Measurements from ENCODE around the gene RHOF. TPM values are rescaled to one million over a fixed set of nuclear protein-coding genes. Genes with fewer than 3 reads are reported as not detected.

The RHOF gene
- total and polyA plus RNA-seq, 2 of the 8 experiments (the other 6 are each of a cell fraction or from before 2014, with no cell fraction given) = 23.8 to 31.9 TPM

- CTCF ChIA-PET (ENCODE audit: partially characterized antibody) = interaction anchor here (0.6 to 18.5 kb wide), 7 partner anchors 3 to 105 kb away, joined by 3 to 335 read pairs (median 6); partner anchors contain the start of gene RHOF
- no peaks in the 10 kb centered on the region for H3K23me2 ChIP-seq (ENCODE audit: low read depth, low read length)
- POLR2A ChIA-PET (ENCODE audit: partially characterized antibody) = interaction anchor here (27.9 to 34.9 kb wide), 2 partner anchors 0 to 13 kb away, joined by 958 read pairs; partner anchors contain the start of genes RHOF and SETD1B
- no peak overlapping the region for H3K4ac ChIP-seq (replicated peaks; ENCODE audit: insufficient read length, low read depth, low read length)
- DNase-seq (ENCODE audit: low read depth in 1 of 2, low spot score in 2 of 2) = no peak
- no peak overlapping the region for H2BK120ac ChIP-seq (replicated peaks; ENCODE audit: low read depth, low read length)
- H3K27ac ChIP-seq (ENCODE audit: low read depth, low read length) = no peak overlapping the region
- H4K91ac ChIP-seq (replicated peaks; ENCODE audit: insufficient read length, low read length) = no peak overlapping the region
- no peaks in the 10 kb centered on the region for H3K36me3 ChIP-seq (ENCODE audit: control insufficient read depth in 2 of 4, insufficient read depth in 4 of 4, low read length in 3 of 4)
- H3K18ac ChIP-seq (ENCODE audit: extremely low read depth, low read length) = no peak overlapping the region
- no peak overlapping the region for H4K8ac ChIP-seq (ENCODE audit: extremely low read depth, insufficient read depth, low read length)
- FAIRE-seq = no peak
- H3K79me1 ChIP-seq (ENCODE audit: low read depth, low read length) = peaks cover 4% of the 10 kb centered on the region; the same call in 1 of the 2 replicates
- no peak overlapping the region for H2AK5ac ChIP-seq (ENCODE audit: low read depth, low read length)
- peaks cover 0 to 6% (median 4%) of the 10 kb centered on the region in 4 experiments; a peak in 3 of 7 replicates for H3K4me1 ChIP-seq (replicated peaks in 1 of 4; ENCODE audit: control insufficient read depth in 3 of 4, insufficient read depth in 4 of 4, low read length in 3 of 4)
- peaks cover 18 to 19% of the 10 kb centered on the region in 2 experiments for H4K20me1 ChIP-seq (replicated peaks in 1 of 2; ENCODE audit: control insufficient read depth in 1 of 2, insufficient read depth in 2 of 2, low read length in 2 of 2)
- H3K9ac ChIP-seq (replicated peaks in 1 of 4; ENCODE audit: extremely low read depth in 1 of 4, low read depth in 3 of 4, low read length in 3 of 4) = no peak overlapping the region
- no peak overlapping the region for H3K14ac ChIP-seq (ENCODE audit: insufficient read length)
- H2BK20ac ChIP-seq (ENCODE audit: low read length) = no peak overlapping the region
- H2BK15ac ChIP-seq (ENCODE audit: low read length) = no peak overlapping the region
- H3K27me3 ChIP-seq (replicated peaks in 1 of 4; ENCODE audit: control insufficient read depth in 3 of 4, extremely low read depth in 1 of 4, insufficient read depth in 3 of 4, low read length in 3 of 4) = peaks cover 0 to 5% (median 1%) of the 10 kb centered on the region in 4 experiments; a peak in 2 of 7 replicates
- no peak overlapping the region for H3K4me2 ChIP-seq (ENCODE audit: insufficient read depth in 1 of 2, low read depth in 2 of 2, low read length in 2 of 2)
- WGBS, 2 experiments (ENCODE audit: extremely low coverage in 1 of 2, insufficient coverage in 1 of 2, insufficient read length in 1 of 2, insufficient replicate concordance in 2 of 2, low coverage in 1 of 2, low lambda C conversion rate in 2 of 2, missing lambda C conversion rate in 1 of 2) = 87% methylated on average over 16 of the region's 17 CpGs; no CpG with 5 or more reads in 1 of the 2 experiments
- H3K4me3 ChIP-seq (ENCODE audit: extremely low read depth in 1 of 4, insufficient read depth in 2 of 4, low read depth in 3 of 4, low read length in 4 of 4) = no peak overlapping the region
- no peak overlapping the region for H2AFZ ChIP-seq (ENCODE audit: low read length)
- no peak overlapping the region for H2BK5ac ChIP-seq (ENCODE audit: low read depth, low read length)
- no peaks in the 10 kb centered on the region for H3K9me3 ChIP-seq (ENCODE audit: insufficient read depth in 2 of 2, low read depth in 1 of 2, low read length in 1 of 2)
- no peak overlapping the region for H4K5ac ChIP-seq (ENCODE audit: insufficient read length, low read depth, low read length)
- no peak overlapping the region for H2BK12ac ChIP-seq (ENCODE audit: low read depth, low read length)
- H3K79me2 ChIP-seq (ENCODE audit: control insufficient read depth in 1 of 2, insufficient read depth in 2 of 2, low read length in 2 of 2) = no peaks in the 10 kb centered on the region
- H3K23ac ChIP-seq (ENCODE audit: insufficient read length) = no peak overlapping the region
- no peak overlapping the region for H3K56ac ChIP-seq (replicated peaks; ENCODE audit: insufficient read length, low read depth, low read length)
- TF ChIP-seq USF2 (IDR thresholded peaks at IDR 0.05; ENCODE audit: low read length) = no peak
- TF ChIP-seq SP4 (IDR thresholded peaks at IDR 0.05; ENCODE audit: low read length) = no peak
- TF ChIP-seq SIN3A (conservative IDR thresholded peaks at IDR 0.05 in 1 of 2, IDR thresholded peaks at IDR 0.05 in 1 of 2; ENCODE audit: low read depth in 1 of 2, low read length in 2 of 2) = no peak
- TF ChIP-seq ASH2L (IDR thresholded peaks at IDR 0.05; ENCODE audit: low read length) = no peak
- no peak for TF ChIP-seq TAF1 (IDR thresholded peaks at IDR 0.05; ENCODE audit: low read depth, low read length)
- no peak for TF ChIP-seq CHD1 (IDR thresholded peaks at IDR 0.05; ENCODE audit: low read depth, low read length)
- TF ChIP-seq EZH2 (IDR thresholded peaks at IDR 0.05; ENCODE audit: low read depth, low read length, severe bottlenecking) = no peak
- no peak for TF ChIP-seq SIX5 (IDR thresholded peaks at IDR 0.05; ENCODE audit: low read depth, low read length)
Measured at GRCh38 chr12:121787063-121788025, 6.1 kb downstream of the RHOF start.
